Brain pericyte (primary cell): Measurements from ENCODE around the gene EFNA5.

ENCODE experiments used
- DNase-seq: peaks from one replicate; pipeline ENCODE4 v3.0.0-alpha.2; 2012; ENCODE audit warnings: low read depth, low spot score

The EFNA5 gene

DNA sequence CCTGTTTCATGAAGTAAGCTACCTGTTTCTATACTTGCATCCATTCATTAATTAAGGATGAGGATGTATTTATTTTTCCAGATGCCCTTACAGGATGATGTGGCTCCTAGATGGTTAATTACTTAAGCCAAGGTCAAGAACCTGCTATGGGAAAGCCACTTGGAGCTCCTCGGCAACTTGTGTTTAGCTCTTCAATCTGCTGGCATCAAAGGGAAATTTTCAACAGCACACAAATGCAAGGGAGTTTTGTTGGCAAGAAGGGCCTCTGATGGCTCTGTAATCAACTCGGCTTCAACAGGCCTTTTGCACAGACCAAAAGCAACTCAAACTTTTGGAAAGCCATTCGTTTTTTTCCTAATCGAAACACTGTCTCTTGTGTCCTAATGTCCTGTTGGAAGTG is 125.3 kb downstream of the EFNA5 start:
- no peak for DNase-seq

DNA sequence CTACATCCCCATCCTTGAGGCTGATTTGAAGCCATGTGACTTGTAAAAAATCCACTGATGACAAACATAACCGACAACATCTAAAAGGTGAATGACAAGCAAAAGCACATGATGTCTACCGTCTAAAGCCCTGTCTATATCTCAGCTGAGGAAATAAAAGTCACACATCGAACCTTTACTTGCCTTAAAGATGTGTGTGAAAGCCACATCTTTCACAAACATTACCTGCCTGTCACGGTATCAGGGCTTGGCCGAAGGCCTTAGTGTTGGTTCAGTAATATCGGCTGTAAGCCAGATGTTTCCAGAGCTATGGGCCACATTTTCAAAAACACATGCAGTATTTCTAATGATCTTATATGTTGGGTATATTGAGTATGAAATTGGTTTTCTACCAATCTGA is 125.8 kb downstream of the EFNA5 start:
- DNase-seq: no peak

DNA sequence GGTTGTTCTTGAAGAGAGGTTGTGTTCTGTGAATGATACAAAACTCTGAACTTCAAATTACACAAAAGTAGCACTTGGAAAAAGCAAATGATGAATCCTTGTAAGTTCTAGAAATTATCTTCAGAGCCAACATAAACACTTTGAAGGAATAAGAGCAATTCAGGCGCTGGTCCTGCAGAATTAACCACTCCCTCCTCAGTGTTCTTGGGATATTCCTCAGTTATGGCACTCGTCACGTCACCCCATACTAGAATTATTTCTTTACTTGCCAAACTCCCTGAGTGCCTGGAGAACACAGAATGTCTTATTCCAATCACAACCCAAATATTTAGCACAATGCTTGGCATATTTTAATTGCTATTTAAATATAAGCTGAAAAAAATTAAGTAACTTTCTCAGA is 126.3 kb downstream of the EFNA5 start:
- no peak for DNase-seq

DNA sequence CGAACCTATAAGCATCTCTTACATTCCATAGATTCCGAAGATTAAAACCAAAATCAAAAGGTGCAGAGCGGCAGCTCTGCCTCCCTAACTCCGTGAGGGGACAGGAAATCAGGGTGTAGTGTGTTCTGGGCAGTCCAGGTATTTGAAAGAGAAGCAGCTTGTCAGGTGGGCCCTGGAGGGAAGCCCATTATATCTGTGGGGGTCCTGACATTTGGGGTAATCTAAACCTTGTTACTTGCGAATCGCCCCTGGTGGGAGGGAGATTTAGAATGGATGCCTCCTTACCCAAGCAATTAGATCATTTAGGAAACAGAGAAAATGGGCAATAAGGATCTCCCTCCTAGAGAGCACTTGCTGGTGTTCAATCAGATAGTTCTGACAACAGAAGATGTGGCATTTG is 126.9 kb downstream of the EFNA5 start:
- DNase-seq: no peak

DNA sequence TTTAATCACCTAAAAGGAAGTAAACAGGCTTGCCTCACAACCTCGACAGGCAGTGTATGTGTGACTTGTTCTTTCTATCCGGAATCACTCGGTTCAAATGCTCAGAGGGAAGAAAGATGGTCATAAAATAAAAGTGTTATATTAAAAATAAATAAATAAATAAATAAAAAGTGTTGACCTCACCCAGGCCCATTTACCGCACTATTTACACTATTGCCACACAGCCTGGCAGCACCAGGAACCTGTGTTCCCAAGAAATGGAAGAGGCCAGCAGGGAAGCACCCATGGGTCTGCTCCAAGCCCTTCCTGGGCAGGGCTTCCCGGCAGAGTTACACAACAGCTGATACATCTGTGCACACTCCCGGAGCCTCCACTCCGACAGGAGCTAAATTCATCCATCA is 127.9 kb downstream of the EFNA5 start:
- DNase-seq: peak; percentile 73

DNA sequence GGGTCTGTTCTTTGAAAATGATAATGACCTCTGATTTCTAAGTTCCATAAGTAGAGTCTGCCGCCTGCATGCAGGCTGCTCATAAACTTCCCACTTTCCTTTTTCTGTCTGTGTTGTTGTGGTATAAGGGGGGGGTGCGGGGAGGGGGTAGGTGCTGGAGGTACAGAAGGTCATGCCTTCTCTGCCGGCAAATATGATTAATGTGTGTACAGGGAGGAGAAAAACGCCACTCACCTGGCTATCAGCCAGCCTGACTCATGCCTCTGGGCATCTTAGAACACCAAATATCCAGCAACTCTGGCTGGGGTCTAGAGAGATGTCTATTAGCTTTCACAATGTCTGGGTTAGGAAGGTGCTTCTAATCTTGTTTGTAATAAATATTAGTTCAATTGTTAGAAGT is 128.3 kb downstream of the EFNA5 start:
- DNase-seq: peak; percentile 81

DNA sequence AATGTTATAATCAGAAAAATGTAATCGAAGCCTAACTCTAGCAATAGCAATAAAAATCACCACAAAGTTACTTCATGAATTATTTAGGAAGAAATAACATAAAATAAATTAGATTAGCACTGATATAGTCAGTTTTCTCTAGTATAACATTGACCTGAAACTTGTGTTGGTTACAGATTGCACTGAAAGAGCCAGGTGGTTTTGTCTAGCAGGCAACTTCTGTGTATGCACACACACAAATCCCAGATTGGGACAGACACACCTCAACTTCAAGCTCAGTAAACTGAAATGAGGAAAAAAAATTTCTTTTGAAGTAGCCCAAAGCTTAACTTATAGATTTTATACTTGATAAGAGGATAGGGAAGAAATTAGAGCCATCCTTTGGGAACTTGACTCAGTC is 129.3 kb downstream of the EFNA5 start:
- no peak for DNase-seq

DNA sequence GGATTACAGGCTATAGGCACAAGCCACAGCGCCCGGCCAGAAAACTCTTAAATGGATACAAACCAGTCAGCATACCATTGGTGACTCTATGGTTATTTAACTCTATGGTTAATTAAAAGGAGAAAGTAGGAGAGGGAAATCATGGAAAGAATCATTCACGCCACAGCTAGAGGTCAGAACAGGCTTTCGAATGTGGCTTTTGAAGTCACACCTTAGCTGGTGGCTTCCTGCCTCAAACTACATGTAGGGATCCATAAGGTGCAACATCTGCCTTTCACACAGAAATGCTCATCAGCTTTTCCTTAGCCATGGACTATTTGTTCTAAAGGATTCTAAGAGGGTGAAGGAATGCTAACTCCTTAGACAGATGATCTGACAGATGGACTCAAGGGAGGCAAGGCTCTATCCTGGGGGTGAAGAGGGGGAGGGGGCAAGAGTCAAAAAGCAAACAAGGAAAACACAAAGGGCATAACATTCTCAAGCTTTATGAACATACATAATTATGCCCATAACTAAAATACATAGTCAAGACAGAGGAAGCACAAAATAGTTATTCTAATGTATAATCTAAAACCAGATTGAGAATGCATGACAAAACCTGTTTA is 130.9 kb downstream of the EFNA5 start:
- DNase-seq: no peak

DNA sequence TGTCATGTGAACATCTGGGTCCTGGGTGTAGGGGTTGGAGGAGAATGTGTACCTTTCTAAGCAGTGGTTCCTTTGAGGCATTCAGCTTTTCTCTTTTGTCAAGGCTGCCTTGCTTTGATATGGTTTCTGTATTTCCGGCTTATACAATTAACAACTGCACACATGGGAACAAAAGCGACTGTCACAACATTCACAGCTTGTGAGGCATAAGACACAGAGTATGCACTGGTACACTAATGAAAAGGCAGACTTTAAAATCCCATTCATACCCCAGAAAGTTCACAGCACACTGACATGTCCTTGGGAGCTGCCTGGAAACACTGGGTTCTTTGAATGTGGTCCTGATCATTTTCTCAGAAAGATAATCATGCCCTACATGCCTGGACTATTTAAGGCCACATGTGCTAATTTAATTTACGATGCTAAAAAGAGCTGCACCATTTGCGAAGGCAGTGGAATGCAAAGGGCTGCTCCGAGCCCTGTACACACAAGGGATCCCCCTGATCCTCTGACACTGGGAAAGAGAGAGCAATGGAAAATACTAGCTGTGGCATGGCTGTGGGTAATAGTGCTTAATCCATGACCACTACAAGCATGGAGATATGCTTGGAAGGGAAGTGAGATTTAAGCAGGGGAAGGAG is 131.8 kb downstream of the EFNA5 start:
- no peak for DNase-seq

DNA sequence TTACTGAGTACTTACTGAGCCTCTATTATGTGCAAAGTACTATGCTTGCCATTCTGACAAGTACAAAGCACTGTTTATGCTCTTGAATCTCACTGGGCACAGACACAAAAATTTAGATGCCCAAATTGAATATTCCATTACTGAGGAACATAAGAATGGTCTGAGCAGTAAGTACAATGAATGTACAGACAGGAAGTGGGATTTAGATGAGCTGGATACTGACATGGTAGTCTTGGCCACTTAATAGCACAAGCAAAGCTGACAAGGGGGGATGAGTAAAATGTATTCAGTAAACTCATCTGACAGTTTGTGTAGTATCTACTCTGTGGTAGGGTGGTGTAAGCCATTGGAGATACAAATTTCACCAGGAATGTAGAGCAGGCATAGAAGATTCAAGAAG is 132.4 kb downstream of the EFNA5 start:
- no peak for DNase-seq

DNA sequence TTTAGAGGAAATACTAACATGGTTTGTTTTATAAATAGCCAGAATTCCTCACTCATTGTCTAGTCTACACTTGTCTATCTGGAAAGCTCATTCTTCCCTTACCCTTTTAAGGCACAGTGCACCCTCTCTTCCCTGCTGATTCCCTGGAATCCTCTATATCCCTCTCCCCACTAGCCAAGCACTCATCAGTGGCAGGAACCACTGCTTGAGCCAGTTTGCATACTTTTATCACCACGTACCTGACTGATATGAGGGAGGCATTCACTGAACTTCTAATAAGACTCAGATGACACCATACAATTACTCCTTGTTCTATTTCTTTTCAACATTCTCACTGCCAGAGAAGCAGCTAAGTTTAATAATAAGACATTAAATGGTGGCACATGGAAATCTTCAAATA is 134.9 kb downstream of the EFNA5 start:
- DNase-seq: no peak

DNA sequence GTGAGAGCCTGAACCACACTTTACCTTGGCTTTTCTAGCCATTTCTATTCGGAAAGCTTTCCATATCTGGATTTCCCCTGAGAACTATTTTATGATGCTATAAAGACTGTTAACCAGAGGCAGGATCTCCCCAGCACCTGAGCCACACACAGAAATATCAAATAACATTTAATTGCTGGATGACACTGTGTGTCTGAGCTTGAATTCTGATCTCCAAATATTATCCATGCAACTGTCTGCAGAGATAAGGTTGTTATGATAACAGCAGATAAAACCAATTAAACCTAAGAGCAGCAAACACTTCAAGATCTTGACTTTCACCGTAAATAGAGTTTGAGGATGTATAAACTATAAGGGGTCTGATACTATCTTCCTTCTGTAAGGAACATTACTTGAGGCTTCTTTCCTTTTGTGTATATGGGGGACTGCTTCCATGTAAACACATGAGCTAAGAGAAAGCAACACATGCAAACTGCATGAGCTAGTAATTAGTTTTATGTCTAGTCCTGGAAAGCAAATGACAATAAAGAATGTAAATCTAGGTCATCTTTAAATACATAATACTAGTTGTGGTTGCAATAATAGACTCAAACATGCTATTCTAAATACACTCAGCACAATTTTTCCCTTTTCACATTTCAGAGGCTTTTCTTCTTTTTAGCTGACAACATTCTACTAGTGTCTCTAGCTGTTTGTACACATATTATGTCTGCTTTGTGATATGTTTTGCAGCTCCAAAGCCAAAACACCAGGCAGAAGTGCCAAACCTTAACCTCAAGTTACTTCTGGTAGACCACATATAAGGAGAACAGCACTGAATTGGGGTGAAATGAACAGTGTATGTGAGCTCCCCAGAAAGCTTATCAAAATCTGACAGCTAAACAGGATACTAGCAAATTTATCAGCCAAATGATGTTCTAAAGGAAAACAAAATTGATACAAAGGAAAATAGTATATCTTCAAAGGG is 136.5 kb downstream of the EFNA5 start:
- DNase-seq: no peak

DNA sequence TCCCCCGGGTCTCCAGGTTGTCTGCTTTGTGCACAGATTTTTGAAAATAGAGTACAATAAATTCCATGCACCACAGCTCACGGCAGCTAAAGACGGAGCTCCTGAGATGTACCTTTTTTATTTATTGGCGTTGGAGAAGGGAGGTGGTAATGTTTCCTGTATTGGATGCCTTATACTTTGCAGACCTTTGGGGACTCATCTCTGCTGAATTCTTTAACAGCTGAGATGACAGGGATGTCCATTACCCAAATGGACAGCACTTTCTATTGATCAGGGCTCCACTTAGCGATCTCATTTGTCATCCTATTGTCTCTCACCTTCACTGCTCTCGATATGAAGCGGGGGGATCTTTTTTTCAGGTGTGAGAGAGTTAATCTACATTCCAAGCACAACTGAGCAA is 137.8 kb downstream of the EFNA5 start:
- DNase-seq: no peak

DNA sequence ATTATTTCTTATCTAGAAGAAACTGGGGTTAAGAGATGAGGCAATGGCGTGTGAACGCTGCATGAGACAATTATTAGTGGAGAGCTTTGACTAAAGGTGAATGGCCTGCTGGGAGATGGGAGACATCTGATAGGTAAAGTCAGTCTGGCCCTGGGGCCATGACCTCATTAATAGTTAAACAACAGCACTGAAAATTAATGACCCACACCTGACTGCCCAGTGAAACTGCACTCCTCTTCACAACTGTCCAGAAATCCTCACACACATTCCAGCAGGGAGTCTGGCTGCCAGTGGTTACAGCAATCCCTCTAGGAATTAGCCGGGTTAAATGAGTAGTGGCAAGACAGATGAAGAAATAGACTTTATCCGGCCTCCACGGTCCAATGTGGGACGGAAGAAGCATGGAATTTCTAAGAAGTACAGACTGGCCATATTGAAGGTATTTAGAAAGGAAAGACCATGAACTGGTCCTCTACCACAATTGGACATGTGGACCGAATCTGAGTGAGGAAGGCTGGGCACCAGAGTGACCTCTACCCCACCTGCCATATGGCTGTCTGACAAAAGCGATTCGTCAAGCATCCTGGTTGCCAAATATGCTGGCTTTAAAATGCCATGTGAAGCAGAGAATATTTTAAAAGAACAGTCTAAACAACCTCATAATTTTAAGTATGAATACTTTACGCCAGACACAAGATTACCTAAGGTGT is 138.4 kb downstream of the EFNA5 start:
- DNase-seq: no peak

DNA sequence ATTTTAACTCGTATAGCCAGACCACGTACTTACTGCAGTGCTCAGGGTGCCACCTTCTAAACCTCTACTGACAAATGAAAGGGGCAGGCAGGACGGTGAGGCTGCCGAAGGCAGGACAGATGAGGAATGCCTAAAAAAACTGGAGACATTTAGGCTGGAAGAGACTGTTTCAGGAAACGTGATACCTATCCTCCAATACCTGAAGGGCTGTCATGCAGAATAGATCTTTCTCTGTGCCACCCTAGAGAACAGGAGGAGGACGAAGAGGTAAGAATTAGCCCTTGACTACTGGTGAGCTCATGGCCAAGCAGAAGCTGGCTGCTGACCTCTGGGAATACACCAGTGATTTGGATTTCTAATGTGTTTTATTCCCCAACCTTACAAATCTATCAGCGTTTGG is 139.4 kb downstream of the EFNA5 start:
- DNase-seq: no peak

DNA sequence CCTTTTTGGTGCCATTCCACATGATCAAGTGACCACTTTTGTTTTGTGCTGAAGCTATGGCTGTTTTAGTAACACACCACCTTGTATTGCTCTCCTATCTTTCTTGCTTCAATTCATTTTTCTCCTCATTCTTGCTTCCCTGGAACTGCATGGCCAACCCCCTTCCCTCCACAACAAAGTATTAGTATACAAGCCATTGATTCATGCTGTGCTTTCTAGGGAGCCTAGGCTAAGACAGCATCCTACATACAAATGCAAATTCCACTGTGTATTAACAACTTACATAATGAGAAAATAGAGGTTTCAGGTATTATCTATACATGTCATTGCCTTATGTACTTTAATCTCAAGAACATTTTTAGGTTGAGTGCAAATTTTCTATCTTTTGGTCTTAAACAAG is 141.1 kb downstream of the EFNA5 start:
- no peak for DNase-seq

DNA sequence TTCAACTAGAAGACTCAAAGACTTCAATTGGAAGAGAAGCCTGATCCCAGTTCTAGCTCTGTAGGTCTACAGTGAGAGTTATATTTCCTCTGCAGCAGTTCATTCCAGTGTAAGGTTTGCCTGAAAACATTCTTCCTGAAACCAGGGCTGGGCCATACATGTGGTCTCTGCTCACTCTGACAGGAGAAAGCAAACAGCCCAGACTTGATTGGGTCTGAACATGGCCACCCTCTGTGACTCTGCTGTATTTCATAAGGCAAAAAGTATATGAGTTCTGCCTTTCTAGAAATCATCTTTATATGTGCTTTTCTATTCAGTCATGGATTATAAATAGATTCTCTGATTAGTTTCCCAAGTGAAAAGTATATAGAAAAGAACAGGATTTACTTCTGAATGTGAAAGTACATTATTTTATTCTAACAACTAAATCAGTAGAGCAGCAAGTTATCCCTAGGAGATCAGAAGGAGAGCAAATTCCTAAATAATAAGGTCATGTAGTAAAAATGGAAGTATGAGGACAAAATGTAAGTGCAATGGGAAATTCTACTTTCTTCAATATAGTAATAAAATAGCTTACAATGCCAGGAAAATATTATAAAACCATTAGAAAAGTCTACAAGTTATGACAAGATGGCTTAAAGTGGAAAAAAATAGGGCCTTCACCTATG is 144.3 kb downstream of the EFNA5 start:
- no peak for DNase-seq

DNA sequence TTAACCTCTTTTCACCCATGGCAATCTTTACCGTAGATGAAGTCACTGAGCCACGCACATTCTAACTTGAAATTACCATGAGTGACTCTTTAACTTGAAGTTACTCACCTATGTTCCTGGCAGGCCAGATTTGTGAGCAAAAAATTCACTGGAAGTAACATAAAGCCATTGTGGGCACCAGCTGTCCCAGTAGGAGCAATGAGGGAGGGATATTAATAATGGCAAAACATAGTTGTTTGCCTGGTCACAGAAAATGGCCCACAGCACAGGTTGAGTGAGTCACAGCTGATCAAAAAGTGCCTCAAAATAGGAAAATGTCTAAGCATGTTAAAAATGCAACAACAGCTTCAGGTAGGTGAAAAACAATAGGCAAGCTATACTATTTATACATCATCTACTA is 146.6 kb downstream of the EFNA5 start:
- DNase-seq: no peak

DNA sequence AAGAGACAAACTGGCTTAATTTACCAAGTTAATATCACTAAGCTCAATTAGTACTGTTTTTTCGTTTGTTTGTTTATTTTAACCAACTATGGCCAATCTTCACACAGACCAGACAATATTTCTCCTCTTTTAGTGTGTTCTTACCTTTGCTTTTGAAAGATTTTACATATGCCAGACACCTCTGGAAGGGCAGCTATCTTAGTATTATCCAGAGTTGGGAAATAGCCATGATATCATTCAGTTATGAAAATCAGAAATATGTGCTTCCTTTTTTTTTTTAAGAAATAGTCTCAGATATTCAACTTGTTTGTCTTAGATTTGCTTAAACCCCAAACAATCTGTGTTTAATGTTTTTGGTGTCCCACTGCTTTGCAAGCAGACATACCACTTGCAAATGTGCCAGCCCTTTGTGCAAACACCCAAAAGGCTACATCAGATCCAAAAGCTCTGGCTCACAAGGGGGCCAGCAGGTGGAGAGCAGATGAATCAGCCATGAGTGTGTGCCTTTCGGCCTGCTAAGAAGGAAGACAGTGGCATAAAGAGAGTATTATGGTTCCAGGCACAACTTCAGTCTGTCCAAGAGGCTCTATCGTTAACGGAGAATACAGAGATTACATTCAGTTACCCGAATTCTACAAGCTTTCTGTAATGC is 147.6 kb downstream of the EFNA5 start:
- DNase-seq: no peak

DNA sequence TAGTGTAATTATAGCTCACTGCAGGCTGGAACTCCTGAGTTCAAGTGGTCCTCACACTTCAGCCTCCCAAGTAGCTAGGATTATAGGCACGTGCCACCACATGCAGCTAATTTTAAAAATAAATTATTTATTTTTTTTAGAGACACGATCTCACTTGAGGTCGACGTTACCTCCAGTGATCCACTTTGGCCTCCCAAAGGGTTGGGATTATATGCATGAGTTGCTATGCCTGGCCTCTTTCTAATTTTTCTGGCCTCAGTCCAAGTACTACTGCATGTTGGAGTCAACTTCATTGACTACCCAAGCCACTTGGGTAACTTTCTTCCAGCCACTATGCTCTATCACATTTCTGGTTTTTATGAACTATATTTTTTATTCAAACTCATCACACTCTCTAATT is 148.3 kb downstream of the EFNA5 start:
- no peak for DNase-seq

DNA sequence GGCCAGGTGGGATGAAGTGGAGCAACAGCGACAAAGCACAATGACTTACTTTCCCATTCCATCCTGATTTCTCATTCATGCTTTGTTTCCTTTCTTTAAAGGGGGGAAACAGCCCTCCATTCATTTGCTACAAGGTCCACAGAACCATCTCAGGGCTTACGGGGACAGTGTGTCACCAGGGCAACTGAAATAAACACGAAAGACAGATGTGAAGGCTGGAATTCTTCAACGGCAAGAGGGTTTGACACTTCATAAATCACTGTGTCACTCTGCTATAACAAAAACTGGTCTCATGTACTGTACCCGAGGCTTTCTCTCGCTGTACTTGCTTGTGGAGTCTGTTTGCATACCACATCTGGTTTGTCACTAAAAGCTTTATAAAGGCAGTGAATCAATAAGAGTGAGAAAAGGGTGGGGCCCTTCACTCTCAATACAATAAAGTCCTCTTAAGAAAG is 150.8 kb downstream of the EFNA5 start:
- no peak for DNase-seq
